Measurements from ENCODE around the gene AFF1. TPM values are rescaled to one million over a fixed set of nuclear protein-coding genes. Genes with fewer than 3 reads are reported as not detected.

AFF1 gene
- total and polyA plus RNA-seq, 7 donors, result 7.2 to 100 (median 61.7) TPM

DNA sequence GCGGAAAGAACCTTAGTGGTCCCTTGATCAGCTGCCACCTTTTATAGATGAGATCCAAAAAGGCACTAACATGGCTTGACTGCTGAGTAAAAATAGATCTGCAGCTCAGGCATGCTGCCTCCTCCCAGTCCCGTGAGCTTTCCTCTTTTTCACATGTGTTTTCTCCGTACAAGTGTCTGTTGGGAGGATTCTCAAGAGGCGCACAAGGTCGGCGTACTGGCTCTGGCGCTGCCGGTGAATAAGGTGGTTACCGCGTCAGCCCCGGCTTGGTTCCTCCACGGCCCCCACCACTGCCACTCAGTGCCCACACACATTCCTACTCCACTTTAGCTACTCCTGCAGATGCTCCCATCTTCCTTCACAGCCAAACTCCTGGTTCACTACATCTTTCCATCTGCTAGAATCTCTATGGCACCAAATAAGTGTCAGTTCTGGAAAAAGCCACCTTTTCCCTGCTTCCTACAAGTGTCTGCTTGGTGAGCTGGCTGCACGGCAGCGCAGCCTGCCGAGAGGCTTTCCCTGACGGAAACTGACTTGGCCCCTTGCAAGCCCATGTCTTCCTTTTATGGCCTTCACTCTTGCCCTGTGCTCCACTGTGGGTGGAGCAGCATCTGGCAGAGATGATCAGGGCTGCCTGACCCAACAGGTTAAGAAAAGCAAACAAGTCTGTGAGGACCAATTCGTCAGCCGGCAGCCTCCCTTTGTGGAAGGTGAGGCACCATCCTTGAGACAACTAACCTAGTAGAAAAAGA, 185.8 kb downstream of the AFF1 start:
- intact Hi-C loops (cut with DNase I), result loop anchor here (2.0 to 5.0 kb wide), 4 partner anchors 38 to 186 kb away; partner anchors contain the start of gene AFF1
- 67 to 80% methylated on average over 18 of the region's 18 CpGs for WGBS, 2 donors
- TF ChIP-seq POLR2AphosphoS5 (IDR thresholded peaks at IDR 0.05) (peak; percentile 70 to 82 (median 76)), POLR2A (IDR thresholded peaks at IDR 0.05) (peak; percentile 19 to 61), EP300 (IDR thresholded peaks at IDR 0.05) (no peak)
- TF ChIP-seq, protein P1, sequence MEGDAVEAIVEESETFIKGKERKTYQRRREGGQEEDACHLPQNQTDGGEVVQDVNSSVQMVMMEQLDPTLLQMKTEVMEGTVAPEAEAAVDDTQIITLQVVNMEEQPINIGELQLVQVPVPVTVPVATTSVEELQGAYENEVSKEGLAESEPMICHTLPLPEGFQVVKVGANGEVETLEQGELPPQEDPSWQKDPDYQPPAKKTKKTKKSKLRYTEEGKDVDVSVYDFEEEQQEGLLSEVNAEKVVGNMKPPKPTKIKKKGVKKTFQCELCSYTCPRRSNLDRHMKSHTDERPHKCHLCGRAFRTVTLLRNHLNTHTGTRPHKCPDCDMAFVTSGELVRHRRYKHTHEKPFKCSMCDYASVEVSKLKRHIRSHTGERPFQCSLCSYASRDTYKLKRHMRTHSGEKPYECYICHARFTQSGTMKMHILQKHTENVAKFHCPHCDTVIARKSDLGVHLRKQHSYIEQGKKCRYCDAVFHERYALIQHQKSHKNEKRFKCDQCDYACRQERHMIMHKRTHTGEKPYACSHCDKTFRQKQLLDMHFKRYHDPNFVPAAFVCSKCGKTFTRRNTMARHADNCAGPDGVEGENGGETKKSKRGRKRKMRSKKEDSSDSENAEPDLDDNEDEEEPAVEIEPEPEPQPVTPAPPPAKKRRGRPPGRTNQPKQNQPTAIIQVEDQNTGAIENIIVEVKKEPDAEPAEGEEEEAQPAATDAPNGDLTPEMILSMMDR (IDR thresholded peaks at IDR 0.05), result no peak
- Histone ChIP-seq H3K27me3 (no peaks in the 10 kb centered on the region), H3K9me3 (no peaks in the 10 kb centered on the region), H3K4me3 (peak overlapping the region; percentile 20 to 44 (median 38)), H3K27ac (peak overlapping the region; percentile 86 to 88 (median 86)), H3K4me1 (peaks cover 0 to 76% (median 61%) of the 10 kb centered on the region in 4 donors), H3K36me3 (peaks cover 6 to 25% (median 13%) of the 10 kb centered on the region in 4 donors)
- DNase-seq, result peak; percentile 88

DNA sequence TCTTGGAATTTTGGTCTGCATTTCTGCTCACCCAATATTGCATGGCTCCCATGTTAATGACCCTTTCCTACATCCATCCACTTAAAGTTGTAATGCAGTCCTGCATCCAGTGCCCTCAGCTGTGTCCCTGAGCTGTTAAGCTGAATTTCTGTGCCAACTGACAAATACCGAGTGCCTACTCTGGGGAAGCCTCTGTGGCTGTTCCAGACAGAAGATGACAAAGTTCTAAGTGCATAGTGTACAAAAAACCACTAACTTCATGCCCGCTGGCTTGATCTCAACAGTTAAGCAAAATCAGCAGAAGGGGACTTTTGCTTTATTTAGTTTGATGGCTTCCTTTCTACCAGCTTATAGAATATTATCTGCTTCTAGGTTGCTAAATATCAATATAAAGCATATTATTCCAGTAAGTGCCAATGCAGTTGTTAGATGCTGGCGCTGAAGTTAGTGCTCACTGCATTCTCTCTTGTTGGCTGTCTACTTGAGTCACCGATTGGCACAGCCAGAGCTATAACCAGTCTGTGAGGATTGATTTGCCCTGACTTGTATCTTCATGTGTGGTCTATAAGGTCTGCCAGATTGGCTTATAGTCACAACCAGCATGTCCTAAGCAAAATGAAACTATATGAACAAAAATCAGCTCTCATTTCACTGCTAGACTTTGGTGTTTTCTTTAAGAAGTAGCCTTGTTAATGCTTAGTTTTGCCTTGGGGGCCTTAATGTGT, 186.7 kb downstream of the AFF1 start:
- 71 to 75% methylated on average over 4 of the region's 4 CpGs for WGBS, 2 donors
- no peak for TF ChIP-seq POLR2AphosphoS5 (IDR thresholded peaks at IDR 0.05)
- no peak for TF ChIP-seq EP300 (IDR thresholded peaks at IDR 0.05)
- no peak overlapping the region for H3K4me3 ChIP-seq
- DNase-seq, result no peak
- no peaks in the 10 kb centered on the region for H3K9me3 ChIP-seq
- peaks cover 0 to 73% (median 61%) of the 10 kb centered on the region in 4 donors for H3K4me1 ChIP-seq
- intact Hi-C loops (cut with DNase I), result loop anchor here (2.0 to 5.0 kb wide), 4 partner anchors 39 to 187 kb away; partner anchors contain the start of gene AFF1
- H3K27ac ChIP-seq, result peak overlapping the region; percentile 86 to 88 (median 86)
- no peaks in the 10 kb centered on the region for H3K27me3 ChIP-seq
- H3K36me3 ChIP-seq, result peaks cover 7 to 25% (median 16%) of the 10 kb centered on the region in 4 donors

DNA sequence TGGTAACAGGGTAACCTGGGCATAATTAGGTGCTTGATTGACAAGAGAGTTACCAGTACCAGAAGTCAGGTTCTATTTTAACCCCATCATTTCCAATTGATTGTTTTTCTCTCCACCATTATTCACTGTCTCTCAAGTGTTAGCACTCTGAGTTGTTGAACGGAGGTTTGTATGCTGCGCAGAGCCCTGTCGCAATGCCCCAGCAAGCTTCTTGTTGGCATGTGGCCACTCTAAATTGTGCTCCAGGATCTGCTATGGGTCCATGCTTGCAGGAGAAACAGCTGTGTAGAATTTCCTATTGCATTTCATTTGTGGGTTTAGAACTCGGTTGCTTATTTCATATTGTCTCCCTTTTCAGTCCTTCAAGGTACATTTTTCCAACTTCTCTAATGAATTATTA, 187.4 kb downstream of the AFF1 start:
- Histone ChIP-seq H3K4me1 (peaks cover 0 to 65% (median 54%) of the 10 kb centered on the region in 4 donors), H3K4me3 (no peak overlapping the region), H3K36me3 (peaks cover 14 to 27% (median 21%) of the 10 kb centered on the region in 4 donors), H3K27ac (peak overlapping the region; percentile 86 to 88 (median 86)), H3K27me3 (no peaks in the 10 kb centered on the region), H3K9me3 (no peaks in the 10 kb centered on the region)
- 87 to 90% methylated on average over 4 of the region's 4 CpGs for WGBS, 2 donors
- DNase-seq, result peak; percentile 80
- peak in 1 of 4 donors; percentile 24 for TF ChIP-seq POLR2AphosphoS5 (IDR thresholded peaks at IDR 0.05)
- TF ChIP-seq, protein P1 (IDR thresholded peaks at IDR 0.05), result no peak
- intact Hi-C loops (cut with DNase I), result loop anchor here (5.0 kb wide), 3 partner anchors 40 to 115 kb away; no protein-coding TSS in a partner anchor

DNA sequence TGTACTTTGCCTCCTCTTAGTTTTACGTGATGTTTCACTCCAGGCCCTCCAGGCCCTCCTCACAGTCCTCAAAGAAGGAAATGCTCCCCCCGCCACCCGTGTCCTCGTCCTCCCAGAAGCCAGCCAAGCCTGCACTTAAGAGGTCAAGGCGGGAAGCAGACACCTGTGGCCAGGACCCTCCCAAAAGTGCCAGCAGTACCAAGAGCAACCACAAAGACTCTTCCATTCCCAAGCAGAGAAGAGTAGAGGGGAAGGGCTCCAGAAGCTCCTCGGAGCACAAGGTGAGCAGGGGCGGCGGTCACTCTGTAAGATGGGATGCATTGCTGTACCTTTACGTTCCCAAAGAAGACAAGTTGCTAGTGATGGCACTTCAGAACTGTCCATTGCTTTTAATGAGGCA, 191.2 kb downstream of the AFF1 start:
- Histone ChIP-seq H3K36me3 (peaks cover 23 to 65% (median 36%) of the 10 kb centered on the region in 4 donors), H3K27me3 (no peaks in the 10 kb centered on the region), H3K4me1 (peaks cover 0 to 37% (median 20%) of the 10 kb centered on the region in 4 donors), H3K4me3 (no peak overlapping the region), H3K9me3 (no peaks in the 10 kb centered on the region), H3K27ac (no peak overlapping the region)
- intact Hi-C loops (cut with DNase I), result no loop called here
- WGBS, 2 donors, result 89 to 96% methylated on average over 9 of the region's 9 CpGs
- DNase-seq, result no peak
- TF ChIP-seq, protein P1 (IDR thresholded peaks at IDR 0.05), result no peak
- no peak for TF ChIP-seq EP300 (IDR thresholded peaks at IDR 0.05)
- no peak for TF ChIP-seq POLR2AphosphoS5 (IDR thresholded peaks at IDR 0.05)
- TF ChIP-seq POLR2A (IDR thresholded peaks at IDR 0.05), result no peak
